ENCODE results near the gene SARDH. TPM values are rescaled to one million over a fixed set of nuclear protein-coding genes. Genes with fewer than 3 reads are reported as not detected.

Gene SARDH
- total RNA-seq, 1 experiment from 2014 or later = 9.9 TPM

DNA sequence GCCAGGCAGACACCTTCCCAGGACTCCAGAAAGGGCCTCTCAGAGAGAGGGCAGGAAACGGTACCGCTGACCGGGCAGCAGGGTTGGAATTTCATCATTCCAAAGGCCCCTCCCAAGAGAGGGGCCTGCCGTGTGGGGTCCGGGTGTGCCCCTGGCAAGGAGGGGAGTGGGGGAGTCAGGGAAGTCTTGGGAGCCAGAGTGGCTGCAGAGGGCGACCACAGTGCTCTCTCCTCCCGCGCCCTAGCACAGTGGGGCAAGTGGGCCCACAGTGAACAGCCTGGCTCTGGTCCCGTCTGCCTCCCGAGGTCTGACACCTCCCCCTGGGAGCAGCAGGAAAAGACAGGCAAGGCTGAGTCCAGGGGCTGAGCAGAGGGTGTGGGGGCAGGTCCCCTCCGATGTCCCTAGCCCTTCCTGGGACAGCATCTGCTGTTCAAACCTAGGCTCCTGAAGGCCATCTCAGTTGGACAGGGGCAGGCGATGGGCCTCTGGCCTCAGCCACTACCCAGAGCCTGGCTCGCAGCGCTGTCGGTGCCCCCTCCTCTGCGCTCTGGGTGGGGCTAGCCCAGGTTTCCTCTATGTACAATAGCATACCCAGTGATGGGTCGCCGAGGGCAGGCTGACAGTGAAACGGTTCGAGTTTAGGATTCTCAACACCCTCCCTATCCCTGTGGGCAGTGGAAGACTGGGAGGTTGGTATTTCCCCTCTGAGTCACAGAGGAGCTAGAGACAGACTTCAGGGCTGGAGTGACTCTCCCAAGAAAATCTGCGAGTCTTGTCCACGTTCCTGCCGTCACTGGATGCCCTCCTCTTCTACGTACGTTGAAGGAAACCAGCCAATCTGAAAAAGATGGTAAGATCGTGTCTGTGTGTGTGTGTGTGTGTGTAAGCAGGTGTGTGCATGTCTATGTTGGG is 25.4 kb upstream of the SARDH start:
- Histone ChIP-seq H3K36me3 (ENCODE audit: low read depth) (0 out of 2 replicates have a peak, but pooled peaks cover 10% of the 10 kb centered on the region), H3K4me1 (replicated peaks; ENCODE audit: insufficient read depth) (no peaks in the 10 kb centered on the region), H3F3A (ENCODE audit: insufficient read depth, low read depth) (no peaks in the 10 kb centered on the region; the same call in 1 of the 2 replicates), H3K9me2 (ENCODE audit: insufficient read depth) (no peaks in the 10 kb centered on the region), H3K9me3 (ENCODE audit: insufficient read depth, low read depth) (peaks cover 5% of the 10 kb centered on the region; the same call in 1 of the 2 replicates), H3K4me2 (no peak overlapping the region), H3K79me2 (ENCODE audit: low read depth) (no peaks in the 10 kb centered on the region), H2AFZ (no peak overlapping the region), H3K4me3 (no peak overlapping the region), H3K27me3 (ENCODE audit: insufficient read depth, low read depth) (no peaks in the 10 kb centered on the region), H4K20me1 (ENCODE audit: insufficient read depth) (no peaks in the 10 kb centered on the region), H3K27ac (no peak overlapping the region)
- TF ChIP-seq EZH2 (IDR thresholded peaks at IDR 0.05; ENCODE audit: low read depth) = no peak
- TF ChIP-seq, protein P1, sequence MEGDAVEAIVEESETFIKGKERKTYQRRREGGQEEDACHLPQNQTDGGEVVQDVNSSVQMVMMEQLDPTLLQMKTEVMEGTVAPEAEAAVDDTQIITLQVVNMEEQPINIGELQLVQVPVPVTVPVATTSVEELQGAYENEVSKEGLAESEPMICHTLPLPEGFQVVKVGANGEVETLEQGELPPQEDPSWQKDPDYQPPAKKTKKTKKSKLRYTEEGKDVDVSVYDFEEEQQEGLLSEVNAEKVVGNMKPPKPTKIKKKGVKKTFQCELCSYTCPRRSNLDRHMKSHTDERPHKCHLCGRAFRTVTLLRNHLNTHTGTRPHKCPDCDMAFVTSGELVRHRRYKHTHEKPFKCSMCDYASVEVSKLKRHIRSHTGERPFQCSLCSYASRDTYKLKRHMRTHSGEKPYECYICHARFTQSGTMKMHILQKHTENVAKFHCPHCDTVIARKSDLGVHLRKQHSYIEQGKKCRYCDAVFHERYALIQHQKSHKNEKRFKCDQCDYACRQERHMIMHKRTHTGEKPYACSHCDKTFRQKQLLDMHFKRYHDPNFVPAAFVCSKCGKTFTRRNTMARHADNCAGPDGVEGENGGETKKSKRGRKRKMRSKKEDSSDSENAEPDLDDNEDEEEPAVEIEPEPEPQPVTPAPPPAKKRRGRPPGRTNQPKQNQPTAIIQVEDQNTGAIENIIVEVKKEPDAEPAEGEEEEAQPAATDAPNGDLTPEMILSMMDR (conservative IDR thresholded peaks at IDR 0.05) = no peak
- POLR2A ChIA-PET (ENCODE audit: unreplicated experiment) = no interaction called here
- no peak for DNase-seq
- CTCF ChIA-PET = no interaction called here
- BruUV-seq (replicated peaks) = no TSS peak
- intact Hi-C loops (cut with micrococcal nuclease; ENCODE audit: unreplicated experiment) = no loop called here

DNA sequence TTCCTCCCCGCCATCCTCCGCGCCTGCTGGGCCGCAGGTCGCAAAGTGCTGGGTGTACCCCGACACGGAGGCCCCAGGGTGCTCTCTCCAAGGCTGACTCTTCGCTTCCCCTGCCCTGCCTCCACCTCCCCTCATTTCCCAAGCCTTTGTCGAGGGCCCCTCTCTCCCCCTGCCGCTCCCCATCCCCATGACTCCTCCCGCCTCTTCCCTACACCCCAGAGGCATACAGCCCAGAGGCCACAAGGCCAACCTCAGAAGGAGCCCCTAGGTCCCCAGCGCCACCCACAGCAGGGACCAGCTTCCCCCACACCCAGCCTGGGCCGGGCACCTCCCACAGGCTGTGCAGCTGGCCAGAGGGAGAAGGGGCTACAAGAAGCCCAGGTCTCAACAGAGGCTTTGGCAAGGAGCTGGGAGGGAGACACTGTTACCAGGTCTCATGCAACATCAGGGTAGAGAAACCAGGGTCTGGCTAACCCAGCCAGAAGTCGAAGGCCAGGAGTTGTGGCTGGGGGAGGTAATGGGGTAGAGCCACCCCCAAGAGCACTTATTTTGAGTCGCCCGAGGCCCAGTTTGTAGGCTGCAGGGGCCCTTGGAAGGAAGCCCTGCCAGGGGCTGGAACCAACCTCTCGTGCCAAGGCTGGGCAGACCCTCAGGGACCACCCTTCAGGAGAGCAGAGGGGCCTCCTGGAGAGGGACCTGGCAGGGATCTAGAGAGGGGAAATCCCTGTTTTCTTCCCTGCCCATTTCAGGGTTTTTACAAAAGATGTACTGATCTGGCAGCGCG is 24.5 kb upstream of the SARDH start:
- no peak overlapping the region for H2AFZ ChIP-seq
- H3K9me2 ChIP-seq (ENCODE audit: insufficient read depth) = no peaks in the 10 kb centered on the region
- H3K27ac ChIP-seq = no peak overlapping the region
- no peak for DNase-seq
- no peak overlapping the region for H3K4me3 ChIP-seq
- no peaks in the 10 kb centered on the region for H4K20me1 ChIP-seq (ENCODE audit: insufficient read depth)
- BruUV-seq (replicated peaks) = no TSS peak
- H3K27me3 ChIP-seq (ENCODE audit: insufficient read depth, low read depth) = no peaks in the 10 kb centered on the region
- H3K4me1 ChIP-seq (replicated peaks; ENCODE audit: insufficient read depth) = no peaks in the 10 kb centered on the region
- 0 out of 2 replicates have a peak, but pooled peaks cover 6% of the 10 kb centered on the region for H3K36me3 ChIP-seq (ENCODE audit: low read depth)
- CTCF ChIA-PET = no interaction called here
- POLR2A ChIA-PET (ENCODE audit: unreplicated experiment) = no interaction called here
- H3K4me2 ChIP-seq = no peak overlapping the region
- intact Hi-C loops (cut with micrococcal nuclease; ENCODE audit: unreplicated experiment) = no loop called here
- peaks cover 5% of the 10 kb centered on the region; the same call in 1 of the 2 replicates for H3K9me3 ChIP-seq (ENCODE audit: insufficient read depth, low read depth)
- no peaks in the 10 kb centered on the region for H3K79me2 ChIP-seq (ENCODE audit: low read depth)
- H3F3A ChIP-seq (ENCODE audit: insufficient read depth, low read depth) = no peaks in the 10 kb centered on the region; the same call in 1 of the 2 replicates
- TF ChIP-seq, protein P1 (conservative IDR thresholded peaks at IDR 0.05) = no peak
- no peak for TF ChIP-seq EZH2 (IDR thresholded peaks at IDR 0.05; ENCODE audit: low read depth)

DNA sequence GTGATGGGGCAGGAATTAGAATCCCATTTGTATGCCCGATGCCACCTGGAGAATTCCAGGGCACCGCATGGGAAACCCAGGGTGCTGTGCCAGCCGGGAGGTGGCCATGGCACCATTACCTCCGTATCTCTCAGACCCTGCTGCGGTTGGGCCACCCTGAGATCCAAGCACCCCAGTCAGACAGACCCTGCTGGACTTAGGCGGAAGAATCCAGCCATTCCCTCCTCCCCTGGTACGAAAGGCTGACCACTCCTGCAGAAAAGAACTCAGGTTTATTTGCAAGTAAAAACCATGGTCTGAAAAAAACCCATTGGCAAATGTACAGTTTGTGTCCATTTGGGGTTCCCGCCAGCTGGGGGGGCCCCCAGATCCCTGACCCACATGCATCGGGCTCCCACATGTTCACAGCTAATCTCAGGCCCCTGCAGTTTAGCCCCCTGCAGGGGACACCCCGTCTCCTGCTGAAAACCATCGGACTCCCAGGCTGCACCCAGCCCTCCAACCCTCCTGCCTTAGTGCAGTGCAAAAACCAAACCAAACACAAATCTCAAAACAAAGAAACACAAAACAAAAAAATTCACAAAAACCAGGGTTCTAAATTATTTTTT is 23.6 kb upstream of the SARDH start:
- Histone ChIP-seq H3K27me3 (ENCODE audit: insufficient read depth, low read depth) (no peaks in the 10 kb centered on the region), H3K4me3 (no peak overlapping the region), H4K20me1 (ENCODE audit: insufficient read depth) (no peaks in the 10 kb centered on the region), H3K36me3 (ENCODE audit: low read depth) (0 out of 2 replicates have a peak, but pooled peaks cover 5% of the 10 kb centered on the region), H3K9me2 (ENCODE audit: insufficient read depth) (no peaks in the 10 kb centered on the region), H3K79me2 (ENCODE audit: low read depth) (no peaks in the 10 kb centered on the region), H3K4me1 (replicated peaks; ENCODE audit: insufficient read depth) (no peaks in the 10 kb centered on the region), H3K9me3 (ENCODE audit: insufficient read depth, low read depth) (peaks cover under 1% of the 10 kb centered on the region; the same call in 1 of the 2 replicates), H3K27ac (no peak overlapping the region), H3F3A (ENCODE audit: insufficient read depth, low read depth) (peaks cover 3% of the 10 kb centered on the region; the same call in 1 of the 2 replicates), H3K4me2 (no peak overlapping the region), H2AFZ (no peak overlapping the region)
- BruUV-seq (replicated peaks) = no TSS peak
- ChIA-PET CTCF (no interaction called here), POLR2A (ENCODE audit: unreplicated experiment) (interaction anchor here (0.6 kb wide), 1 partner anchor 361 kb away, joined by 3 read pairs; no protein-coding TSS in a partner anchor)
- intact Hi-C loops (cut with micrococcal nuclease; ENCODE audit: unreplicated experiment) = no loop called here
- DNase-seq = no peak
- TF ChIP-seq, protein P1 (conservative IDR thresholded peaks at IDR 0.05) = no peak
- no peak for TF ChIP-seq EZH2 (IDR thresholded peaks at IDR 0.05; ENCODE audit: low read depth)

Measured in PC-9 (cell line).